ENCODE measurements around the gene PCK2. TPM values are rescaled to one million over a fixed set of nuclear protein-coding genes. Genes with fewer than 3 reads are reported as not detected.

The PCK2 gene
- total and polyA plus RNA-seq, 2 of the 13 experiments (the other 11 are each of a cell fraction or from before 2014, with no cell fraction given): 129 to 272 TPM

DNA sequence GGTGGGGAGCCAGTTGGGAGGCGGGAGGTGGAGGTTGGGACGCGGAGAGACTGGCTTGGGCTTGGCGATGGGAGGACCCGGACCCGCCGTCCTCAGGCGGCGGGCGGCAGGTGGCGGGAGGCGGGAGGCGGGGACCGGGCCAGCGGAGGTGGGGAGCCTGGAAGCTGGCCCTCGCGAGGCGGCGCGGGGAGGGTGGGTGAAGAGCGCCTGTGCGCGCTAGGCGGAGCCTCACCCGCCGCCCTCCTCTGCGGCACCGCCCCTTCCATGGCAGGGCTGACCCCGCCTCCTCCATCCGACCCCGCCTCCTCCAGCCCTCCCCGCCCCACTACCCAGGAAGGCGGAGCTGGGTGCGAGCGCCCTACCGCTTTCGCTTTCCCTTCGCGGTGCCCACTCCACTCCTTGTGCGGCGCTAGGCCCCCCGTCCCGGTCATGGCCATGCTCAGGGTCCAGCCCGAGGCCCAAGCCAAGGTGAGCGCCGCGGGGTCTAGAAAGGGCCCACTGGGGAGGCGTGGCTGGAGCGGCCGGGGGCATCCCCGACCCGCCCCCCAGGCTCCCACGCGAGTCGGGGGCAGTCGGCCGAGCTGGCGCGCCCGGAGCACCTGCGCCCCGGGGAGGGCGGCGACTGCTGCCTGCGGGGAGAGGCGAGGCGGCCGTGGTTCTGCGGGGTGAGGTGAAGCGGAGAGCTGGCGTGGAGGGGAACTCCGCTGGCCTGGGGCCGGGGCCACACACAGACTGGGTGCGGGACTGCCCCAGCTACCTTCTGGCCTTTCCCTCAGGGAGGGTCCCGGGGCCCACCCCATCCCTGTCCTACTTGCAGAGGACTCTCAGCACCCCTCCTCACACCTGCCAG is 41.9 kb downstream of the PCK2 start, which contains the start of gene PSME1 (continued):
- TF ChIP-seq, protein P1, sequence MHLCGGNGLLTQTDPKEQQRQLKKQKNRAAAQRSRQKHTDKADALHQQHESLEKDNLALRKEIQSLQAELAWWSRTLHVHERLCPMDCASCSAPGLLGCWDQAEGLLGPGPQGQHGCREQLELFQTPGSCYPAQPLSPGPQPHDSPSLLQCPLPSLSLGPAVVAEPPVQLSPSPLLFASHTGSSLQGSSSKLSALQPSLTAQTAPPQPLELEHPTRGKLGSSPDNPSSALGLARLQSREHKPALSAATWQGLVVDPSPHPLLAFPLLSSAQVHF (CRISPR knock-in tag; IDR thresholded peaks at IDR 0.05): no peak
- TF ChIP-seq ASH2L (IDR thresholded peaks at IDR 0.05; ENCODE audit: insufficient read length, low read depth, low read length) (peak; percentile 98), MYC (CRISPR knock-in tag; IDR thresholded peaks at IDR 0.05; ENCODE audit: borderline replicate concordance) (peak; percentile 94), ZFP90 (CRISPR knock-in tag; IDR thresholded peaks at IDR 0.05; ENCODE audit: borderline replicate concordance) (peak; percentile 93), ZBTB8A (CRISPR knock-in tag; IDR thresholded peaks at IDR 0.05; ENCODE audit: borderline replicate concordance, low read depth) (no peak), ETV5 (CRISPR knock-in tag; IDR thresholded peaks at IDR 0.05; ENCODE audit: borderline replicate concordance) (peak; percentile 56), PHF20 (CRISPR knock-in tag; IDR thresholded peaks at IDR 0.05) (no peak), SIN3A (IDR thresholded peaks at IDR 0.05; ENCODE audit: borderline replicate concordance, low read depth, low read length) (peak; percentile 73; the same call in 1 of the 2 replicates), EHMT2 (IDR thresholded peaks at IDR 0.05; ENCODE audit: borderline replicate concordance, low read depth, low read length) (no peak), ZNF282 (IDR thresholded peaks at IDR 0.05; ENCODE audit: partially characterized antibody) (no peak), ZNF225 (CRISPR knock-in tag; IDR thresholded peaks at IDR 0.05) (peak; percentile 73), ZNF101 (CRISPR knock-in tag; IDR thresholded peaks at IDR 0.05; ENCODE audit: borderline replicate concordance, low read depth) (no peak), ZNF44 (CRISPR knock-in tag; IDR thresholded peaks at IDR 0.05) (no peak), IKZF4 (CRISPR knock-in tag; IDR thresholded peaks at IDR 0.05; ENCODE audit: borderline replicate concordance, low read depth, not compliant biosample characterization) (no peak), ZFP36 (IDR thresholded peaks at IDR 0.05; ENCODE audit: borderline replicate concordance, low read depth, low read length, partially characterized antibody) (no peak), HDAC1 (CRISPR knock-in tag; IDR thresholded peaks at IDR 0.05) (no peak), REPIN1 (CRISPR knock-in tag; IDR thresholded peaks at IDR 0.05; ENCODE audit: borderline replicate concordance, low read depth) (peak; percentile 15; the same call in 1 of the 2 replicates), ZNF121 (CRISPR knock-in tag; IDR thresholded peaks at IDR 0.05) (no peak), GTF2F1 (IDR thresholded peaks at IDR 0.05; ENCODE audit: low read length) (no peak), ZNF564 (CRISPR knock-in tag; IDR thresholded peaks at IDR 0.05) (no peak), ATRX (CRISPR knock-in tag; IDR thresholded peaks at IDR 0.05; ENCODE audit: borderline replicate concordance) (no peak), ZNF777 (CRISPR knock-in tag; IDR thresholded peaks at IDR 0.05) (peak; percentile 72), PAF1 (CRISPR knock-in tag; IDR thresholded peaks at IDR 0.05) (no peak), HES4 (CRISPR knock-in tag; IDR thresholded peaks at IDR 0.05; ENCODE audit: borderline replicate concordance) (no peak), ZSCAN30 (CRISPR knock-in tag; IDR thresholded peaks at IDR 0.05) (no peak), ZNF430 (CRISPR knock-in tag; IDR thresholded peaks at IDR 0.05) (no peak)
- TF ChIP-seq, protein P2, sequence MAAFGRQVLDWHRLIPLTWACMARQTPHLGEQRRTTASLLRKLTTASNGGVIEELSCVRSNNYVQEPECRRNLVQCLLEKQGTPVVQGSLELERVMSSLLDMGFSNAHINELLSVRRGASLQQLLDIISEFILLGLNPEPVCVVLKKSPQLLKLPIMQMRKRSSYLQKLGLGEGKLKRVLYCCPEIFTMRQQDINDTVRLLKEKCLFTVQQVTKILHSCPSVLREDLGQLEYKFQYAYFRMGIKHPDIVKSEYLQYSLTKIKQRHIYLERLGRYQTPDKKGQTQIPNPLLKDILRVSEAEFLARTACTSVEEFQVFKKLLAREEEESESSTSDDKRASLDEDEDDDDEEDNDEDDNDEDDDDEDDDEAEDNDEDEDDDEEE (CRISPR knock-in tag; IDR thresholded peaks at IDR 0.05): no peak
- TF ChIP-seq, protein P3, sequence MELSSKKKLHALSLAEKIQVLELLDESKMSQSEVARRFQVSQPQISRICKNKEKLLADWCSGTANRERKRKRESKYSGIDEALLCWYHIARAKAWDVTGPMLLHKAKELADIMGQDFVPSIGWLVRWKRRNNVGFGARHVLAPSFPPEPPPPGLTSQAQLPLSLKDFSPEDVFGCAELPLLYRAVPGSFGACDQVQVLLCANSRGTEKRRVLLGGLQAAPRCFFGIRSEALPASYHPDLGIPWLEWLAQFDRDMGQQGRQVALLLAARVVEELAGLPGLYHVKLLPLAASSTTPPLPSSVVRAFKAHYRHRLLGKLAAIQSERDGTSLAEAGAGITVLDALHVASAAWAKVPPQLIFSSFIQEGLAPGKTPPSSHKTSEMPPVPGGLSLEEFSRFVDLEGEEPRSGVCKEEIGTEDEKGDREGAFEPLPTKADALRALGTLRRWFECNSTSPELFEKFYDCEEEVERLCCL (CRISPR knock-in tag; IDR thresholded peaks at IDR 0.05; ENCODE audit: borderline replicate concordance): peak; percentile 92
